ENCODE results near the gene ORAI2. TPM values are rescaled to one million over a fixed set of nuclear protein-coding genes. Genes with fewer than 3 reads are reported as not detected.
"Not testable (repeated sequence)": the region's sequence is repeated elsewhere in the genome, so short reads cannot be mapped to it uniquely, and the experiment has no call there.

ORAI2 gene
- total and polyA plus RNA-seq, 8 donors = 4.1 to 13.5 (median 7.1) TPM

DNA sequence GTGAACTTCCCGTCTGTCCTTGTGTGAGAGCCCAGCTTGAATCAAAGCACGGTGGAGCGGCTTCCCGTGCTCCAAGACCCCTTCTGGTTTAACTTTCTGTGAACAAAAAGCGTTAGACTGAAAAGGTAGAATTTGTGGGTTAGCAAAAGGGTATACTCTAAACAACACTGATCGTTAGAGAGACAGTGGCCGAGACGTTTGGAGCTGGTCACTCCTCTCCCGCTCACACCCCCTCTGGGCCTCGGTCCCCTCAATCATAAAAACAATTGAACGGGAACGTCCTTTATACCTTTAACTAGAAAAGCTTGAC, 36.7 kb upstream of the ORAI2 start:
- Histone ChIP-seq H3K9me3 (no peaks in the 10 kb centered on the region), H3K27ac (peak overlapping the region; percentile 61 to 88 (median 74)), H3K36me3 (peaks cover 0 to 25% (median 7%) of the 10 kb centered on the region in 3 donors), H3K4me1 (peaks cover 0 to 5% (median 5%) of the 10 kb centered on the region in 3 donors), H3K4me3 (peak overlapping the region; percentile 64 to 98 (median 90)), H3K27me3 (no peaks in the 10 kb centered on the region)
- DNase-seq (no peak), FAIRE-seq (no peak), ATAC-seq (peak; percentile 2 to 20 (median 10))
- TF ChIP-seq, protein P1, sequence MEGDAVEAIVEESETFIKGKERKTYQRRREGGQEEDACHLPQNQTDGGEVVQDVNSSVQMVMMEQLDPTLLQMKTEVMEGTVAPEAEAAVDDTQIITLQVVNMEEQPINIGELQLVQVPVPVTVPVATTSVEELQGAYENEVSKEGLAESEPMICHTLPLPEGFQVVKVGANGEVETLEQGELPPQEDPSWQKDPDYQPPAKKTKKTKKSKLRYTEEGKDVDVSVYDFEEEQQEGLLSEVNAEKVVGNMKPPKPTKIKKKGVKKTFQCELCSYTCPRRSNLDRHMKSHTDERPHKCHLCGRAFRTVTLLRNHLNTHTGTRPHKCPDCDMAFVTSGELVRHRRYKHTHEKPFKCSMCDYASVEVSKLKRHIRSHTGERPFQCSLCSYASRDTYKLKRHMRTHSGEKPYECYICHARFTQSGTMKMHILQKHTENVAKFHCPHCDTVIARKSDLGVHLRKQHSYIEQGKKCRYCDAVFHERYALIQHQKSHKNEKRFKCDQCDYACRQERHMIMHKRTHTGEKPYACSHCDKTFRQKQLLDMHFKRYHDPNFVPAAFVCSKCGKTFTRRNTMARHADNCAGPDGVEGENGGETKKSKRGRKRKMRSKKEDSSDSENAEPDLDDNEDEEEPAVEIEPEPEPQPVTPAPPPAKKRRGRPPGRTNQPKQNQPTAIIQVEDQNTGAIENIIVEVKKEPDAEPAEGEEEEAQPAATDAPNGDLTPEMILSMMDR (IDR thresholded peaks at IDR 0.05) = no peak
- 0% methylated on average over 12 of the region's 12 CpGs for WGBS, 2 donors
- intact Hi-C loops (cut with DNase I) = no loop called here

DNA sequence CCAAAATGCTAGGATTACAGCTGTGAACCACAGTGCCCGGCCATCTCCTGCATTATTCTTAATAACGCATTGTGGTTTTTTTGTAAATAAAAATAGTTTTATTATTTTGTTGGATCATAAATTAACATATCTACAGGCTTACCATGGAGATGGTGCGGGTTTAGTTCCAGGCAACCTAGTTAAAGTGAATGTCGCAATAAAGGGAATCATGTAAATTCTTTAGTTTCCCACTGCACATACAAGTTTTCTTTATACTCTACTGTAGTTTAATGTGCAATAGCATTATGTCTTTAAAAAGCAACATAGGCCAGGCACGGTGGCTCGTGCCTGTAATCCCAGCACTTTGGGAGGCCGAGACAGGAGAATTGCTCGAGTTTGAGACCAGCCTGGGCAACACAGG, 34.8 kb upstream of the ORAI2 start:
- TF ChIP-seq, protein P1 (IDR thresholded peaks at IDR 0.05) = no peak
- H3K27me3 ChIP-seq = no peaks in the 10 kb centered on the region
- peaks cover 0 to 35% (median 7%) of the 10 kb centered on the region in 3 donors for H3K36me3 ChIP-seq
- H3K4me1 ChIP-seq = peaks cover 0 to 5% (median 5%) of the 10 kb centered on the region in 3 donors
- H3K4me3 ChIP-seq = no peak overlapping the region
- intact Hi-C loops (cut with DNase I) = no loop called here
- FAIRE-seq (no peak), ATAC-seq (no peak), DNase-seq (no peak)
- WGBS, 2 donors = 92 to 97% methylated on average over 8 of the region's 8 CpGs
- no peak overlapping the region for H3K27ac ChIP-seq
- H3K9me3 ChIP-seq = no peaks in the 10 kb centered on the region

DNA sequence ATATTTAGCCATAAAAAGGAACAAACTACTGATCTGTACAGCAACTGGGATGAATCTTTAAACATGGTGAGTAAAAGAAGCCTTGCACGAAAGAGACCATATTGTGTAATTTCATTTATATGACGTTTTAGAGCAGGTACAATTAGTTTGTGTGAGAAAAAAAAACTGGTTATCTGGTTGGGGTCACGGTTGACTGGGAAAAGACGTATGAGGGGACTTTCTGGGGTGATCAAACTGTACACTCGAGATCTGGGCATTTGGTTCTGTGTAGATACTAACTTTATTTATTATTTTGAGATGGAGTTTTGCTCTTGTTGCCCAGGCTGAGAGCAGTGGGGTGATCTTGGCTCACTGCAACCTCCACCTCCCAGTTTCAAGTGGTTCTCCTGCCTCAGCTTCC, 33.0 kb upstream of the ORAI2 start:
- Histone ChIP-seq H3K27me3 (no peaks in the 10 kb centered on the region), H3K36me3 (peaks cover 0 to 42% (median 8%) of the 10 kb centered on the region in 3 donors), H3K27ac (no peak overlapping the region), H3K4me3 (no peak overlapping the region), H3K9me3 (no peaks in the 10 kb centered on the region), H3K4me1 (peaks cover 0 to 5% (median 5%) of the 10 kb centered on the region in 3 donors)
- WGBS, 2 donors = 87 to 88% methylated on average over 5 of the region's 5 CpGs
- intact Hi-C loops (cut with DNase I) = no loop called here
- TF ChIP-seq, protein P1 (IDR thresholded peaks at IDR 0.05) = no peak
- FAIRE-seq (no peak), ATAC-seq (no peak), DNase-seq (no peak)

DNA sequence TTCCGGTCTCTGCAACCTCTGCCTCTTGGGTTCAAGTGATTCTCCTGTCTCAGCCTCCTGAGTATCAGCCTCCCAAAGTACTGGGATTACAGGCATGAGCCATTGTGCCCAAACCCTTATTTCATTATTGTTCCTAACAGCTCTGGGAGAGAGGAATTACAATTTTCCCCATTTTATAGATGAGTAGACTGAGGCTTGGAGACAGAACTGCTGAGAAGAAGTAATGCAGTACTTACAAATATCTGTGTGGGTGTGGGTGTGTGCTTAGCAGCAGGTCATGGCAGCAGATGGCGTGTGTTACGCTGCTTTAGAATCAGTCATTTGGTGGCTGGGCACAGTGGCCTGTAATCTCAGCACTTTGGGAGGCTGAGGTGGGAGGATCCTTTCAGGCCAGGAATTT, 29.8 kb upstream of the ORAI2 start:
- DNase-seq (no peak), FAIRE-seq (no peak), ATAC-seq (no peak)
- Histone ChIP-seq H3K27ac (no peak overlapping the region), H3K9me3 (no peaks in the 10 kb centered on the region), H3K36me3 (peaks cover 0 to 53% (median 26%) of the 10 kb centered on the region in 3 donors), H3K27me3 (no peaks in the 10 kb centered on the region), H3K4me3 (no peak overlapping the region), H3K4me1 (no peaks in the 10 kb centered on the region)
- WGBS, 2 donors = 91 to 95% methylated on average over 3 of the region's 3 CpGs
- TF ChIP-seq, protein P1 (IDR thresholded peaks at IDR 0.05) = no peak
- intact Hi-C loops (cut with DNase I) = no loop called here

DNA sequence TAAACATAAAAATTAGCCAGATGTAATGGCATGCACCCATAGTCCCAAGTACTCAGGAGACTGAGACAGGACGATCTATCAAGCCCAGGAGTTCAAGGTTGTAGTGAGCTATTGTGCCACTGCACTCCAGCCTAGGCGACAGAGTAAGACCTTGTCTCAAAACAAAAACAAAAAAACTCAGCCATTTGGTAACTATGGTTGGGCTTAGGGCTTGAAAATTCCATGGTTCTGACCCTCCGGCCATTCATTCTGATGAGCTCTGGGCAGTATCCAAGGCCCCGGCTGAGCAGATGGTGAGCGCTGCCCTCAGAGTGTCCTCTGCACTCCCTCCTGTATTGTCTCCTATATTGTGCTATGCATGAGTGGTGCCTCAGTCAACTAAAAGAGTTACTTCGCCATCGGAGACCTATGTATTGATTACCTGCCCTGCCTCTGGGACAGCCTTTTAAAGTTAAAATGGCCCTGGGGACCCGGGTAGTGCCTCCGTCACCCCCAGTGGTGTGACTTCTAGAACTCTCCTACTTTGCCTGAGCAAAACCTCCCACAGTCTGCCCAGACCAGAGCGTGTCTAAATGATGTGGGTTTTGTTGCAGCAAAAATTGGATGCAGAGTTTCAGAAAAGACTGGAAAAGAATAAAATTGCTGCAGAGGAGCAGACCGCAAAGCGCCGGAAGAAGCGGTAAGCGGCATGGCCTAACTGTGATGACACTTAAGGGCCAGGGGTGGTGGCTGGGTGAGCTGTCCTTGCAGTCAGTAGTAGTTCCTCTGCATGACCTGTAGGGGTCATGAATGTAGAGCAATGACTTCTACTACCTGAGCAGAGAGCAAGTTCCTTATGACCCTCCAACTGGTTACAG, 29.1 kb upstream of the ORAI2 start:
- FAIRE-seq (no peak), DNase-seq (no peak), ATAC-seq (peak; percentile 71 to 97 (median 96))
- Histone ChIP-seq H3K4me3 (no peak overlapping the region), H3K27me3 (no peaks in the 10 kb centered on the region), H3K36me3 (peaks cover 0 to 50% (median 26%) of the 10 kb centered on the region in 3 donors), H3K27ac (no peak overlapping the region), H3K9me3 (no peaks in the 10 kb centered on the region), H3K4me1 (no peaks in the 10 kb centered on the region)
- 62 to 65% methylated on average over 15 of the region's 15 CpGs for WGBS, 2 donors
- TF ChIP-seq, protein P1 (IDR thresholded peaks at IDR 0.05) = peak; percentile 39 to 71 (median 63)
- intact Hi-C loops (cut with DNase I) = no loop called here

DNA sequence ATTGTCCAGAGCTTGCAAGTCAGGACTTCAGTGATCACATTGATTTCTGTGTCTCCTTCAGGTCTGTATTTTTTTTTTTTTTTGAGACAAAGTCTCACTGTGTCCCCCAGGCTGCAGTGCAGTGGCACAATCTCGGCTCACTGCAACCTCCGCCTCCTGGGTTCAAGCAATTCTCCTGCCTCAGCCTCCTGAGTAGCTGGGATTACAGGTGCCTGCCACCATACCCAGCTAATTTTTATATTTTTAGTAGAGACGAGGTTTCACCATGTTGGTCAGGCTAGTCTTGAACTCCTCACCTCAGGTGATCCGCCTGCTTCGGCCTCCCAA, 28.6 kb upstream of the ORAI2 start:
- WGBS, 2 donors = 92 to 93% methylated on average over 5 of the region's 5 CpGs
- intact Hi-C loops (cut with DNase I); H3K27ac ChIP-seq; H3K27me3 ChIP-seq; DNase-seq; H3K9me3 ChIP-seq; ATAC-seq; FAIRE-seq; H3K4me1 ChIP-seq; H3K4me3 ChIP-seq: not testable (repeated sequence)
- H3K36me3 ChIP-seq = peaks cover 0 to 51% (median 26%) of the 10 kb centered on the region in 3 donors

All from pancreas (tissue), 10 donors.